Measurements from ENCODE around the gene GGT7. TPM values are rescaled to one million over a fixed set of nuclear protein-coding genes. Genes with fewer than 3 reads are reported as not detected.

GGT7 gene
- total and polyA plus RNA-seq, 9 of the 15 experiments (the other 6 are each of a cell fraction or from before 2014, with no cell fraction given) = 0.04 to 18.3 (median 5.9) TPM

GRCh38 chr20:34888468-34888867 lies 15.8 kb upstream of the GGT7 start (continued):
- no peak for TF ChIP-seq CBFB (CRISPR knock-in tag; IDR thresholded peaks at IDR 0.05)
- TF ChIP-seq RUNX1 (IDR thresholded peaks at IDR 0.05; ENCODE audit: low read depth) = no peak
- TF ChIP-seq NFIX (CRISPR knock-in tag; IDR thresholded peaks at IDR 0.05; ENCODE audit: low read depth) = no peak
- no peak for TF ChIP-seq ETV5 (CRISPR knock-in tag; IDR thresholded peaks at IDR 0.05; ENCODE audit: low read depth)
- no peak for TF ChIP-seq CHD4 (IDR thresholded peaks at IDR 0.05; ENCODE audit: insufficient read depth, insufficient replicate concordance, low read depth, low read length, poor library complexity, severe bottlenecking)
- TF ChIP-seq TCF15 (CRISPR knock-in tag; IDR thresholded peaks at IDR 0.05) = no peak
- TF ChIP-seq MEF2D (tag; conservative IDR thresholded peaks at IDR 0.05; ENCODE audit: low read depth) = no peak
- TF ChIP-seq ZBTB5 (IDR thresholded peaks at IDR 0.05) = no peak
- TF ChIP-seq MAX (CRISPR knock-in tag; IDR thresholded peaks at IDR 0.05) = no peak
- no peak for TF ChIP-seq CUX1 (CRISPR knock-in tag; IDR thresholded peaks at IDR 0.05)
- peak; percentile 67; the same call in 1 of the 2 replicates for TF ChIP-seq POLR2AphosphoS2 (IDR thresholded peaks at IDR 0.05; ENCODE audit: low read length)
- no peak for TF ChIP-seq PTRF (tag; IDR thresholded peaks at IDR 0.05)
- no peak for TF ChIP-seq CEBPZ (IDR thresholded peaks at IDR 0.05; ENCODE audit: borderline replicate concordance, low read depth, low read length)
- TF ChIP-seq GMEB1 (CRISPR knock-in tag; IDR thresholded peaks at IDR 0.05) = no peak
